NCI-H524 treated with DMSO at 0.1 percent for 48 hours (cell line): ENCODE measurements around the gene GJC2.
"Not testable (repeated sequence)": the region's sequence is repeated elsewhere in the genome, so short reads cannot be mapped to it uniquely, and the experiment has no call there.

Experiments
- DNase-seq: peaks from one replicate; lab custom pipeline; 2025; lab: John Stamatoyannopoulos, UW

Gene GJC2

DNA sequence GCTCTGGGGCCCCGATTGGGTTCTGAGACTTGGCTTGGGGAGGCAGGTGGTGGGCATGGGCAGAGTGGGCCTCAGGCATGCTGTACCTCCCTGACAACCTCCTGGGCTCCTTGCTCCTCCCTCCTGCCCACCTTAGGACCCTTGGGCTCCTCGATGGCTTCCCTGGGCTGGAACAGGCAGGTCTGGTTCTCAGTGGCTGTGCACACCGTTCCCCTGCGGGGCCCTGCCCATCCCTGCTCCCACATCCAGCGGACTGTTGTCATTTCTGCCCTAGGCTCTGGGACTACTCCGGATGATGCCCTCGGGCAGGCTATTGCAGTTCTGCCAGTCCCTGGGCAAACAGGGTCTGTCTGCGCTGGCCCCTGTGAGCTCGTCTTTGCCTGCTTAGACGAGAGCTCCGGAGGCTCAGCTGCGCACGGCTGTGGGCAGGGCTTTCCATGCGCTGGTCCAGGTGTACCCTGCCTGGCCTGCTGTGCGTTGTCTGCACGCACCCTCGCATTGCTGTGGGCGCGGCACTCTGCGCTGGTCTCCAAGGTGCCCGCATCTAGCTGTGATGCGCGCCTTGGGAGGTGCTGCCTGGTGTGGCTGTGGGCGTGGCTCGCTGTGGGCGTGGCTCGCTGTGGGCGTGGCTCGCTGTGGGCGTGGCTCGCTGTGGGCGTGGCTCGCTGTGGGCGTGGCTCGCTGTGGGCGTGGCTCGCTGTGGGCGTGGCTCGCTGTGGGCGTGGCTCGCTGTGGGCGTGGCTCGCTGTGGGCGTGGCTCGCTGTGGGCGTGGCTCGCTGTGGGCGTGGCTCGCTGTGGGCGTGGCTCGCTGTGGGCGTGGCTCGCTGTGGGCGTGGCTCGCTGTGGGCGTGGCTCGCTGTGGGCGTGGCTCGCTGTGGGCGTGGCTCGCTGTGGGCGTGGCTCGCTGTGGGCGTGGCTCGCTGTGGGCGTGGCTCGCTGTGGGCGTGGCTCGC, 24.1 kb downstream of the GJC2 start:
- not testable (repeated sequence) for DNase-seq

- DNase-seq: no peak
Observed at GRCh38 chr1:228174482-228175315, 25.0 kb downstream of the GJC2 start.

- no peak for DNase-seq
Observed at GRCh38 chr1:228175316-228176023, 25.7 kb downstream of the GJC2 start.

DNA sequence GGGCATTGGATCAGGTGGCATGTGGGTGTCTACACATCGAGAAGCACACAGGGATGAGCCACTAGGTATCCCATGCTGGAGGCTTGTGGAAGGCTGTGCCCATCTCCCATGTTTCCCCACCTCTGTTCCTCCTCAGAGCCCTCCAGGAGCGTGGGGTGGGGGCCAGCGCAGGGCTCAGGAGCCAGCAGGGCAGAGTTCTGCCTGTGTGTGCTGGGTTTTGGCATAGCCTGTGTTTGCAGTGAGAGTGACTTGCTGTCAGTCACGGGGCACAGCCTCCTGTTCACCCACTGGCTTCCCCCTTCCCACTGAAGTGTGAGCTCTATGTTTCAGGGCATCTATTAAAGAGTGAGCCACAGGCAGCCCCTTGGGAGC, 26.3 kb downstream of the GJC2 start:
- no peak for DNase-seq

DNA sequence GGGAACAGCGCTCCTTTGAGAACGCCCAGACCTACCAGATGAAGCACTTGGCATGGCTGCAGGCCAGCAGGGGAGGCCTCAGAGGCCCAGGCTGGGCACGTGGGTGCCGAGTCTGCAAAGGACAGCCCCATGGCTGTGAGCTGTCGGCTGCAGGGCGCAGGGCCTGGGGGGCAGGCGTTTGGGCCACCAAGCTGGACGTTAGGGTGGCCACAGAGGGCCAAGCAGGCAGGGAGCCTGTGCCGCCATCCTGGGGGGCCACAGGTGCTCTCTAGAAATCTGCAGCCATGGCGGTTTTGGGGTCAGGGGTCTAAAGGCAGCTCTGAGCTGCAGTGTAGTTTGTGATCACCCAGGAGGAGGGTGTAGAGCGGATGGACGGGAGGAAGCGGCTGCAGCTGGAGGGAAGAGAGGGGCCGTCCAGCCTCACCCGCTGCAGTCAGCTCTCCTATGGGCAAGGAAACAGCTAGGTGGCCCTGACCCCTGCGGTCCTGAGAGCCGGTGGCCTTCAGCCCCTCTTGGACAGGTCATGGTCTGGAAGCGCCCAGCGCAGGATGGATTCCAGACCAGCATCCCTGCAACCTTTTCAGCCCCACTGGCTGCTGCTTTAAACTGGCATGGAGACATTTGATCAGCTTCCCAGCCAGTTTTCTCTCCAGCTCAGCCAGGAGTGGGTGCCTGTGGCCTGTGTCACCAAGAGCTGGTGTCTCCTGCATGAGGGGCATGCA, 26.9 kb downstream of the GJC2 start:
- no peak for DNase-seq

DNA sequence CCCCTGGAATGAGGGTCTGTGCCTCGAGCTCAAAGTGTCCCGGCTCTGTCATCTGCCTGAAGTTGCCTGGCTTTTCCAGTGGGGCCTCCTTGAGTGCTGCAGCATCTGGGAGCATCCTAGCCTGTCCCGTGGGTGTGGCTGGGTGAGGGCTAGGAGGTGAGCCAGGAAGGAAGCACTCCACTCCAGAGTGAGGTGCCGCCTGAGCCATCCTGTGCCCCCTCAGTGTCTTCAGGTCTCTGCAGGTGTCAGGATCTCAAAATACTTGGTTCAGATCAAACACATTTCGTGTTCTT, 27.4 kb downstream of the GJC2 start:
- no peak for DNase-seq

DNA sequence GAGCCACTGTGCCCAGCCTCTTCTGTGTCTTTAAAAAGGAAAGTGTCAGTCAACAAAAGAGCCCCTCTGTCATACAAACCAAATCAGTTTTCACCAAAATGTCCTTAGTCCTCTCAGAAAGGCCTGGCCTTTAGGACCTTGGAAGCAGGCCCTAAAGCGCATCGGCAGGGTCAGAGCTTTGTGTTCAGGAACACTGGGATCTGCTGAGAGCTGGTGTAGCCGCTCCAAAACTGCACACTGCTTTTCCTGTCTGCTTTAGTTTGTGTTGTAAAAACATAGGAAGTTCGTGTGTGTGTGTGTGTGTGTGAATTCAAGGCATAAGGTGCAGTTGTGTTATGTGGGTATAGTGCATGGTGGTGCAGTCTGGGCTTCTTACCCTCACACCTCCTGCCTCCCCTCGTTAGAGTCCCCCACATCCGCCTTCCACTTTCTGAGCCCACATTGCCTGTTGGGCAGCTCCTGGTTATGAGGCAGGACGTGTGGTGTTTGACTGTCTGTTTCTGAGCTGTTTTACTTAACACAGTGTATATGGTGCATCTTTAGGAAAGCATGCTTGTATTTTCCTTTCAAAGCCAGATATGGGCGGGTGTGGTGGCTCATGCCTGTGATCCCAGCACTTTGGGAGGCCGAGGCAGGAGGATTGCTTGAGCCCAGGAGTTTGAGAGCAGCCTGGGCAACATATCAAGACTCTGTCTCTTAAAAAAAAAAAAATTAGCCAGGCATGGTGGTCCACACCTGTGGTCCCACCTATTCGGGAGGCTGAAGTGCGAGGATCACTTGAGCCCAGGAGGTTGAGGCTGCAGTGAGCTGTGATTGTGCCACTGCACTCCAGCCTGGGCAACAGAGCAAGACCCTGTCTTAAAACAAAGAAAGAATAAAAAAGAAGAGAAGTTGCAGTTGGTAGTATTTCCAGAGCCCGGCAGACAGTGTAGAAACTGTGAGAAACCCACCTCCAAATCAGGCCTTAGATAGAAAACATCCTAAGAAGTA, 28.3 kb downstream of the GJC2 start:
- DNase-seq: no peak

- DNase-seq: no peak
Observed at GRCh38 chr1:228178737-228179684, 29.3 kb downstream of the GJC2 start.

DNA sequence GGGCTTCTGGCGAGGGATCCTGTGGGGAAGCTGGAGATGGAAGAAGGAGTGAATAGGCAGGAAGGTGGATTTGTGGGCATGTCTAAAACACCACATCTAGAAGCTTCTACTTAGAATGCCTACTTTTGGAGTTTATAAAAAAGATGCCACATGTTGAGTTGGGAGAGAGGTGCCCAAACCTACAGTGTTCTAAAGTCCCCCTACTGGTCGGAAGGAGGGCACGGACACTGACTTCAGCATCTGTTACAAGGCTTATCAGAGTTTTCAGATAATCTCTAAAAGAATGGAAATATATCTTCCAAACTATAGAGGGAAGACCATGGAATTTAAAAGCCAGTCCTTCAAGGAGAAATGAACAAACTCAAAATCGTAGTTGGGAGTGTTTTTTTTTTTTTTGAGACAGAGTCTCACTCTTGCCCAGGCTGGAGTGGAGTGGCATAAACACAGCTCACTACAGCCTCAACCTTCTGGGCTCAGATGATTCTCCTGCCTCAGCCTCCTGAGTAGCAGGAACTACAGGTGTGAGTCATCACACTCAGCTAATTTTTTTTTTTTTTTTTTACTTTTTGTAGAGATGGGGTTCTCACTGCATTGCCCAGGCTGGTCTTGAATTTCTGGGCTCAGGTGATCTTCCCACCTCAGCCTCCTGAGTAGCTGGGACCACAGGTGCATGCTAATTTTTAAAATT, 30.7 kb downstream of the GJC2 start:
- DNase-seq: no peak

DNA sequence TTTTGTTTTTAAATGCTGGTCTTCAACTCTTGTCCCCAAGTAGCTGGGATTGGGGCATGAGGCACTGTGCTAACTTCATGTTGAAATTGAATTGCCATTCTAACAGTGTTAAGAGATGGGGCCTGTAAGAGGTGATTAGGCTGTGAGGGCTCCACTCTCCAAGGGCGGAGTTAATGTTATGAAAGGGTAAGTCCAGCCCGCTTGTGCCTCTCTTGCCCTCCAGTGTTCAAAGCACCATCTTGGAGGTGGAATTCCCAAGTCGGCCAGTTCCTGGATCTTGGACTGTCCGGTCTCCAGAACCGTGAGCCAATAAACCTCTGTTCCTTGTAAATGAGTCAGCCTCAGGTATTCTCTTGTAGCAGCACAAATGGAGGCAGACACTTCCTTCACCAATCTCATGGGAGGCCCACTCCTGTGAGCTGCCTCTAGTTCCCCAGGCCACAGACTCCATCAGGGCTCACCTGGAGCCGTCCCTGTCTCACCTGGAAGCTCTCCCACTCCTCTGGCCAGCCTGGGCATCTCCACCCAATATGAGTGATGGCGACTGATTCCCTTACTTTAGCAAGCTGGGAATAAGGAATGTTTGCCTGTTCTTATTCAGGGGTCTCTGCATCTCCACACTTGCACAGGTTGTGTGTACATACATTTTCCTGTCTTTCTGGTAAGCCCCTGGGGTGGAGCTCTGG, 31.4 kb downstream of the GJC2 start:
- DNase-seq: no peak

GRCh38 chr1:228181645-228182034, 31.9 kb downstream of the GJC2 start:
- no peak for DNase-seq

DNA sequence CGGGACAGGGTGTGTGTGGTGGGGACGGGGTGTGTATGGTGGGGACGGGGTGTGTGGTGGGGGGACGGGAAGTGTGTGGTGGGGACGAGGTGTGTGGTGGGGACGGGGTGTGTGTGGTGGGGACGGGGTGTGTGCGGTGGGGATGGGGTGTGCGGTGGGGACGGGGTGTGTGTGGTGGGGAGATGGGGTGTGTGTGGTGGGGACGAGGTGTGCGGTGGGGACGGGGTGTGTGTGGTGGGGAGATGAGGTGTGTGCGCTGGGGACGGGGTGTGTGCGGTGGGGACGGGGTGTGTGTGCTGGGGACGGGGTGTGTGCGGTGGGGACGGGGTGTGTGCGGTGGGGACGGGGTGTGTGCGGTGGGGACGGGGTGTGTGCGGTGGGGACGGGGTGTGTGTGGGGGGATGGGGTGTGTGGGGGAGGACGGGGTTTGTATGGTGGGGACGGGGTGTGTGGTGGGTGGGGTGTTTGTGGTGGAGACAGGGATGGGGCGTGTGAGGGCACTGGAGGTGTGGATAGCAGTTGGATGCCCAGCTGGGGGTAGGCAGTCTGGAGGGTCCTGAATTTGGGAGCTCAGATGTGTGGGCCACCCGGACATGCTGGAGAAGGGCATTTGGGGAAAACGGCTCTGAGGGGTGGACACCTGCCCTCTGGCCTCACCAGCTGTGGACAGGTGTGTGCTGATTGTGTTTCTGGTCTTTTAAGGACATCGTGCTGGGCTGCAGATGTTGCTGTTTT, 32.7 kb downstream of the GJC2 start:
- no peak for DNase-seq

DNA sequence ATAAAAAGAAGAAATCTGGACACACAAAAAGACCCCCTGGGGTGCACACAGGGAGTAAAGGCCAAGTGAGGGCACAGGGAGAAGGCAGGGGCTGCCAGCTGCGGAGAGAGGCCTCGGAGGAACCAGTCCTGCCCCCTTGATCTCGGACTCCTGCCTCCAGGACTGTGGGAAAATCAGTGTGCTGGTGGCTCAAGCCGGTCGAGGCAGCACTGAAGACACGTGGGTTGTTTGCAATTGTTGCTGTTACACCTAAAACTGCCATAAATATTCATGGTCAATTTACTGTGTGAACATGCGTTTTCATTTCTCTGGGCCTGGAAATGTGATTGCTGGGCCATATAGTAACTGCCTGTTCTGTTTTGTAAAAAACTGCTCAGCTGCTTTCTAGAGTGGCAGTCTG, 34.4 kb downstream of the GJC2 start:
- DNase-seq: no peak

- no peak for DNase-seq
Observed at GRCh38 chr1:228185641-228185965, 35.9 kb downstream of the GJC2 start.

GRCh38 chr1:228188249-228188648, 38.5 kb downstream of the GJC2 start:
- DNase-seq: not testable (repeated sequence)

DNA sequence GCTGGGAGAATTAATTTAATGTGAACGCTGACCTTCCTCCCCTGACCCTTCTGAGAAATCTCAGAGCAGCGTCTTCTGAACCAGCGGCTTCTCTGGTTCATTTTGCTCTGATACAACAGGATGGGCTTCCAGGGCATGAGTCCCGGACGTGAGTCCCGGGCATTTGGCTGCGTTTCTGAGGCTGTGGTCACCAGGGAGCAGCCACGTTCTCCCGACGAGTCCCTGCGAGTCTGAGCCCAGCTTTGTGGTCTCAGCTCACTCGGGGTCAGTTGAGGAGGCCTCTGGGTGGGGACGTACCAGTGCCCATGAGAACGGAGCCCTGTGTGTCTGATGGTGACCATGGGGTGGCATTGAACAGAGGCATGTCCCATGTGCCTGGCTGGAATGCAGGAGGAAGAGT, 40.5 kb downstream of the GJC2 start:
- DNase-seq: no peak

DNA sequence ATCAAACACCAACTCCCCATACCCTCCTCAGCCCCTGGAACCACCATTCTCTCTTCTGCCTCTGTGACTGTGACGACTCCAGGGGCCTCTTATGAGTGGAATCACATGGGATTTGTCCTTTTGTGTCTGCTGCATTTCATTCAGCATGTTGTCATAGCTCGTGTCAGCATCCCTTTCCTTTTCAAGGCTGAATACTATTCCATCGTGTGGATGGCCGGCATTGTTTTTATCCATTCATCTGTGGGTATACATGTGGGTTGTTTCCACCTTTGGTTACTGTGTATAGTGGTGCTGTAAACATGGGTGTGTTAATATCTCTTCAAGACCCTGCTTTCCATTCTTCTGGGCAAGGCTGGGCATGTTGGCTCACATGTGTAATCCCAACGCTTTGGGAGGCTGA, 41.0 kb downstream of the GJC2 start:
- no peak for DNase-seq

- DNase-seq: no peak
Observed at GRCh38 chr1:228194436-228194835, 44.7 kb downstream of the GJC2 start.
